ENCODE measurements around the gene COMMD7.
"Not testable (repeated sequence)": the region's sequence is repeated elsewhere in the genome, so short reads cannot be mapped to it uniquely, and the experiment has no call there.

The COMMD7 gene

DNA sequence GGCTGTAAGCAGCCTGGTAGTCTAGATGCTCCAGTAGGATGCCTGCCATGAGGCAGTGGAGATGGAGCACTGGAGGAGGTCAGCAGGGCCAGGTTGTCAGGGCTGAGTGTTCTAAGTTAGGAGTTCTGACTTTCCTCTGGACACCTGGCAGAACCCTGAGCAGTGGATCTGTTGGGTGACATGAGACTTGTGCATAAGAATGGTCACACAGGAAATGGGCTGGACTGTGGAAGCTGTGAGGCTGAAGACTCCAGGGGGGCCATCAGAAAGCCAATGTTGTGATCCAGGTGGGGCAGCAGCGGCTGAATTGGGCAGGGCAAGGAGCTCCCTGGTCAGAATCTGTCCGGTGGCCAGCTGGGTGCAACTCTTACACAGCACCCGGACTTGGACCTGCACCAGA lies 45.7 kb downstream of the COMMD7 start:
- H3K9me3 ChIP-seq = no peaks in the 10 kb centered on the region
- H3K4me3 ChIP-seq (ENCODE audit: low read depth, low read length) = no peak overlapping the region
- no peaks in the 10 kb centered on the region; the same call in 1 of the 2 replicates for H3K4me1 ChIP-seq
- H3K27me3 ChIP-seq = no peaks in the 10 kb centered on the region
- no peak for DNase-seq
- TF ChIP-seq, protein P1, sequence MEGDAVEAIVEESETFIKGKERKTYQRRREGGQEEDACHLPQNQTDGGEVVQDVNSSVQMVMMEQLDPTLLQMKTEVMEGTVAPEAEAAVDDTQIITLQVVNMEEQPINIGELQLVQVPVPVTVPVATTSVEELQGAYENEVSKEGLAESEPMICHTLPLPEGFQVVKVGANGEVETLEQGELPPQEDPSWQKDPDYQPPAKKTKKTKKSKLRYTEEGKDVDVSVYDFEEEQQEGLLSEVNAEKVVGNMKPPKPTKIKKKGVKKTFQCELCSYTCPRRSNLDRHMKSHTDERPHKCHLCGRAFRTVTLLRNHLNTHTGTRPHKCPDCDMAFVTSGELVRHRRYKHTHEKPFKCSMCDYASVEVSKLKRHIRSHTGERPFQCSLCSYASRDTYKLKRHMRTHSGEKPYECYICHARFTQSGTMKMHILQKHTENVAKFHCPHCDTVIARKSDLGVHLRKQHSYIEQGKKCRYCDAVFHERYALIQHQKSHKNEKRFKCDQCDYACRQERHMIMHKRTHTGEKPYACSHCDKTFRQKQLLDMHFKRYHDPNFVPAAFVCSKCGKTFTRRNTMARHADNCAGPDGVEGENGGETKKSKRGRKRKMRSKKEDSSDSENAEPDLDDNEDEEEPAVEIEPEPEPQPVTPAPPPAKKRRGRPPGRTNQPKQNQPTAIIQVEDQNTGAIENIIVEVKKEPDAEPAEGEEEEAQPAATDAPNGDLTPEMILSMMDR (IDR thresholded peaks at IDR 0.05; ENCODE audit: low read depth, low read length) = no peak
- H3K36me3 ChIP-seq = no peaks in the 10 kb centered on the region; the same call in 1 of the 2 replicates

DNA sequence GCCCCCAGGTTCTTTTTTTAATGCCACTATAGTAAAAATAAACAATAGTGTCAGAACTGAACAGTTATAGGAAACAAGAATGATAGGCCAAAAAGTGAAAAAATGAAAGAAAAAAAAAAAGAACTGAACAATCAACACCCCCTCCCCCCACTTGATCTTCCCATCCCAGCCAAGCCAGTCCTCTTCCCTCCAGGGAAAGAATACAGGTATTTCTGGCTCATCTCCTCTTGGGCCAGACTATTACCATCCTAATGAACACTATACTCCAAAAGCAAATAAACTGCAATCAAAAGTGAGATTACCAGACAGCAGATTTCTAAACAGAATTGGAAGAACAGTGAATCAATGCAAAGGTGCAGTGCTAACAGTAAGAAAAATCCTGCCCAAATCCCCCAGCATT lies 48.2 kb downstream of the COMMD7 start:
- Histone ChIP-seq H3K9me3 (no peaks in the 10 kb centered on the region), H3K4me3 (ENCODE audit: low read depth, low read length) (no peak overlapping the region), H3K27me3 (no peaks in the 10 kb centered on the region), H3K4me1 (no peaks in the 10 kb centered on the region), H3K36me3 (no peaks in the 10 kb centered on the region)
- no peak for DNase-seq
- TF ChIP-seq, protein P1 (IDR thresholded peaks at IDR 0.05; ENCODE audit: low read depth, low read length) = no peak

DNA sequence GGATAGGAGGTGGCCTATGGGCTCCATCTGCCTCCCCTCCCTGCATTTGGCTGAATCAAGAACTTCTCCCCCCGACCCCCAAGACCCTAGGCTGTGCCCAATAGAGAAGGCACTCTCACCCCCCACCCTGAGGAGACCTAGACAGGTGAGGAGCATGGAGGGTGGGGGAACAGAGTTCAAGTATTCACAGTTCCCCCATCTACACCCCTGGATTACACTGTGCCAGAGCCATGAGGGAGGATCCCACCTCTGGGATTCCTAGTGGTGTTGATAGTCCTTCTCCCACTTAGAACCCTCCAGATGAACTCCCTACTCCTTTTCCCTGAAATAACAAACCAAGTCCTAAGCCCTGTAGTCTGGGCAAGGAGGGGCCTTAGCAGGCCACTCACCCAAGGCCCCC lies 54.3 kb downstream of the COMMD7 start:
- DNase-seq; H3K4me3 ChIP-seq (ENCODE audit: low read depth, low read length); H3K36me3 ChIP-seq; H3K27me3 ChIP-seq; H3K9me3 ChIP-seq; H3K4me1 ChIP-seq: not testable (repeated sequence)

DNA sequence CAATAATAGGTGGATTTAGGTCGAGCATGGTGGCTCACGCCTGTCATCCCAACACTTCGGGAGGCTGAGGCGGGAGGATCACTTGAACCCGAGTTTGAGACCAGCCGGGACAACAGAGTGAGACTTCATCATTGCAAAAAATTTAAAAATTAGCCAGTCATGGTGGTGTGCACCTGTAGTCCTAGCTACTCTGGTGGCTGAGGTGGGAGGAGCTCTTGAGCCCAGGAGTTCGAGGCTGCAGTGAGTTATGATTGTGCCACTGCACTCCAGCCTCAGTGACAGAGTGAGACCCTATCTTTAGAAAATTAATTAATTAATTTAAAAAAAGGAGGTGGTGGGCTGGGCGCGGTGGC lies 56.1 kb downstream of the COMMD7 start:
- DNase-seq = no peak
- H3K9me3 ChIP-seq = no peaks in the 10 kb centered on the region
- no peaks in the 10 kb centered on the region for H3K27me3 ChIP-seq
- H3K36me3 ChIP-seq = no peaks in the 10 kb centered on the region
- TF ChIP-seq, protein P1 (IDR thresholded peaks at IDR 0.05; ENCODE audit: low read depth, low read length) = no peak
- no peaks in the 10 kb centered on the region for H3K4me1 ChIP-seq
- H3K4me3 ChIP-seq (ENCODE audit: low read depth, low read length) = no peak overlapping the region

DNA sequence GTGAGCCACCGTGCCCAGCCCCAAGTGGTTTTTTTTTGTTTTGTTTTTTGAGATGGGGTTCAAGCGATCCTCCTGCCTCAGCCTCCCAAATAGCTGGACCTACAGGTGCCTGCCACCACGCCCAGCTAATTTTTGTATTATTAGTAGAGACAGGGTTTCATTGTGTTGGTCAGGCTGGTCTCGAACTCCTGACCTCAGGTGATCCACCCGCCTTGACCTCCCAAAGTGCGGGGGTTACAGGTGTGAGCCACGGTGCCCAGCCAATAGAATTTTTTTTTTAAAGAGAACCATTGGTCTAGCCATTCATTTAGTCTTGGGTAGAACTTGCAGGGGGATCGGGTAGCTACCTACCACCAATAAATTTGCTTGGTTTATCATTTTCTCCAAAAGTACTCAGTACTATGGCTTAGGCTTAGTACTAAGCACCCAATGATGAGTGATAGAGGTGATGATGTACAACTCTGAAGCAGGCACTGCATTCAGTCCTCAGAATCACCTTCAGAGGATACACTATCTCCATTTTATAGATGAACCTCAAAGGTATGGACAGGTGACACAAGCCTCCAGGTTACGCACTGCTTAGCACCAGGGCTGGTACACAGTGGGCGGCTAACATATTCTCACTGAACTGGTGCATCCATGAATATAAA lies 56.6 kb downstream of the COMMD7 start:
- H3K27me3 ChIP-seq = no peaks in the 10 kb centered on the region
- no peaks in the 10 kb centered on the region for H3K36me3 ChIP-seq
- no peak overlapping the region for H3K4me3 ChIP-seq (ENCODE audit: low read depth, low read length)
- peaks cover 3% of the 10 kb centered on the region for H3K4me1 ChIP-seq
- TF ChIP-seq, protein P1 (IDR thresholded peaks at IDR 0.05; ENCODE audit: low read depth, low read length) = no peak
- no peak for DNase-seq
- no peaks in the 10 kb centered on the region for H3K9me3 ChIP-seq

DNA sequence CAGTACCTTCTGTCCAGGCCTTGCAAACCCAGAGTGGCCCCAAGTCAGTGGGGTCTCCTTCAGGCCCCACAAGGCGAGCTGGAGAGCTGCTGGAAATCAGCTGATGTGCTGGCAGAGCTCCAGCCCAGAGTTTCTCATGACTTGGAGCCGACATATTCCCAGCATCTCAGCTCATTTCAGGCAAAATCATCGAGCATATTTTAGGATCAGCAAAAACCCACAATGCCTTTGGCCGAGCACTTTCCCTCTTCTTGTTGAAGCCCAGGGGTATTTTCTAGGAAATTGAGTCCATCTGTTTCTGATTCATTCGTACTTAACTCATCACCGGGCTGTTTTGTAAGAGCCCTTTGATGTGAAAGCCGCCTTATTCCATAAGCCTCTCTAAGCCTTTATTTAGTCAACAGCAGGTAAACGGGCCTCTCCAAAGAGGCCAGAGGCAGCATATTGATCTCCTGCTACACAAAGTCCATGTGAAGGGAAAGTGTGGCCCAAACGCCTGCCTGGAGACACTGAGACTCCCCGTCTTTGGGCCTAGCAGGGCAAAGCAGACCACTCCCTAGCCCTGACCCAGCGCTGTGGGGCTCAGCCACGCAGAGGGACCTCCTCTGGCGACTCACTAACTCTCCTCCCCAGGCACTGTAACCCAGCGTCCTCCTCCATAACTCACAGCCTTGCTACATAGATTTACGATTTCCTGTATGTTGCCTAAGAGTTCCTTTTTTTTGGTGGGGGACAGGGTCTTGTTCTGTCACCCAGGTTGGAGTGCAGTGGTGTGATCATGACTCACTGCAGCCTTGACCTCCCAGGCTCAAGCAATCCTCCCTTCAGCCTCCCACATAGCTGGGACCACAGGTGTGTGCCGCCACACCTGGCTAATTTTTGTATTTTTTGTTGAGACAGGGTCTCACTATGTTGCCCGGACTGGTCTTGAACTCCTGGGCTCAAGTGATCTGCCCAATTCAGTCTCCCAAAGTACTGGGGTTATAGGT lies 57.4 kb downstream of the COMMD7 start:
- H3K27me3 ChIP-seq = no peaks in the 10 kb centered on the region
- H3K4me3 ChIP-seq (ENCODE audit: low read depth, low read length) = no peak overlapping the region
- TF ChIP-seq, protein P1 (IDR thresholded peaks at IDR 0.05; ENCODE audit: low read depth, low read length) = no peak
- no peaks in the 10 kb centered on the region for H3K9me3 ChIP-seq
- no peaks in the 10 kb centered on the region for H3K36me3 ChIP-seq
- DNase-seq = no peak
- peaks cover 11% of the 10 kb centered on the region for H3K4me1 ChIP-seq
